Stomach smooth muscle (tissue), 2 donors: ENCODE results near the gene CTNNBL1.

Experiments used
- H3K27ac ChIP-seq: one replicate; pipeline ENCODE4 v1.7.0; 2013; ENCODE audit warnings: mild to moderate bottlenecking, low read length, inconsistent platforms
- H3K27me3 ChIP-seq, 2 donors: one replicate each; pipeline ENCODE4 v1.7.0; 2013; ENCODE audit warnings: low read length in 2 of 2; ENCODE audit not compliant: insufficient read depth in 2 of 2, control insufficient read depth in 1 of 2
- H3K36me3 ChIP-seq, 2 donors: one replicate each; pipeline ENCODE4 v1.7.0; 2013; ENCODE audit warnings: low read length in 2 of 2; ENCODE audit not compliant: control insufficient read depth in 2 of 2, insufficient read depth in 2 of 2
- H3K4me1 ChIP-seq: one replicate; pipeline ENCODE4 v1.7.0; 2013; ENCODE audit warnings: low read length; ENCODE audit not compliant: control insufficient read depth, insufficient read depth
- H3K4me3 ChIP-seq, 2 donors: one replicate each; pipeline ENCODE4 v1.7.0; 2013; ENCODE audit warnings: low read length in 2 of 2
- H3K9ac ChIP-seq, 2 donors: one replicate each; pipeline ENCODE4 v1.7.0; 2013; ENCODE audit warnings: low read length in 2 of 2, mild to moderate bottlenecking in 1 of 2
- H3K9me3 ChIP-seq, 2 donors: one replicate each; pipeline ENCODE4 v1.7.0; 2013; ENCODE audit warnings: low read length in 2 of 2; ENCODE audit not compliant: control insufficient read depth in 2 of 2
- donor health status: healthy.
- donor health status: Pancreatic carcinoma.

CTNNBL1 gene

GRCh38 chr20:37816003-37816402 is 122.2 kb downstream of the CTNNBL1 start:
- H3K27me3 ChIP-seq, result no peaks in the 10 kb centered on the region
- H3K36me3 ChIP-seq, result no peaks in the 10 kb centered on the region
- no peaks in the 10 kb centered on the region for H3K4me1 ChIP-seq
- no peak overlapping the region for H3K27ac ChIP-seq
- no peak overlapping the region for H3K4me3 ChIP-seq
- no peaks in the 10 kb centered on the region for H3K9me3 ChIP-seq
- no peak overlapping the region for H3K9ac ChIP-seq

- Histone ChIP-seq H3K27ac (no peak overlapping the region), H3K9ac (no peak overlapping the region), H3K27me3 (no peaks in the 10 kb centered on the region), H3K4me1 (peaks cover 2% of the 10 kb centered on the region), H3K4me3 (no peak overlapping the region), H3K9me3 (no peaks in the 10 kb centered on the region), H3K36me3 (no peaks in the 10 kb centered on the region)
Observed at GRCh38 chr20:37816726-37817125, 122.9 kb downstream of the CTNNBL1 start.

GRCh38 chr20:37821696-37822095 is 127.9 kb downstream of the CTNNBL1 start:
- no peaks in the 10 kb centered on the region for H3K27me3 ChIP-seq
- no peak overlapping the region for H3K4me3 ChIP-seq
- H3K9ac ChIP-seq, result no peak overlapping the region
- peaks cover 11% of the 10 kb centered on the region for H3K4me1 ChIP-seq
- H3K36me3 ChIP-seq, result peaks cover 0 to 3% of the 10 kb centered on the region in 2 donors
- H3K27ac ChIP-seq, result peak overlapping the region; percentile 60
- no peaks in the 10 kb centered on the region for H3K9me3 ChIP-seq

- Histone ChIP-seq H3K9me3 (no peaks in the 10 kb centered on the region), H3K9ac (peak overlapping the region in 1 of 2 donors; percentile 36), H3K27ac (peak overlapping the region; percentile 60), H3K36me3 (peaks cover 0 to 3% of the 10 kb centered on the region in 2 donors), H3K4me1 (peaks cover 11% of the 10 kb centered on the region), H3K27me3 (no peaks in the 10 kb centered on the region), H3K4me3 (peak overlapping the region; percentile 7 to 40)
Observed at GRCh38 chr20:37822141-37822601, 128.3 kb downstream of the CTNNBL1 start.

GRCh38 chr20:37823296-37823980 is 129.6 kb downstream of the CTNNBL1 start:
- Histone ChIP-seq H3K9ac (no peak overlapping the region), H3K27me3 (no peaks in the 10 kb centered on the region), H3K36me3 (peaks cover 0 to 3% of the 10 kb centered on the region in 2 donors), H3K27ac (no peak overlapping the region), H3K4me1 (peaks cover 11% of the 10 kb centered on the region), H3K9me3 (no peaks in the 10 kb centered on the region), H3K4me3 (no peak overlapping the region)

- Histone ChIP-seq H3K9ac (no peak overlapping the region), H3K27ac (no peak overlapping the region), H3K4me1 (peaks cover 3% of the 10 kb centered on the region), H3K9me3 (no peaks in the 10 kb centered on the region), H3K36me3 (peaks cover 0 to 3% of the 10 kb centered on the region in 2 donors), H3K4me3 (no peak overlapping the region), H3K27me3 (no peaks in the 10 kb centered on the region)
Observed at GRCh38 chr20:37827605-37828004, 133.8 kb downstream of the CTNNBL1 start.

- H3K4me1 ChIP-seq, result peaks cover 1% of the 10 kb centered on the region
- no peak overlapping the region for H3K27ac ChIP-seq
- H3K36me3 ChIP-seq, result peaks cover 0 to 3% of the 10 kb centered on the region in 2 donors
Observed at GRCh38 chr20:37828684-37829083, 134.9 kb downstream of the CTNNBL1 start.

GRCh38 chr20:37829128-37829527 is 135.3 kb downstream of the CTNNBL1 start:
- Histone ChIP-seq H3K4me3 (no peak overlapping the region), H3K27ac (no peak overlapping the region), H3K27me3 (no peaks in the 10 kb centered on the region), H3K9me3 (no peaks in the 10 kb centered on the region), H3K9ac (no peak overlapping the region), H3K4me1 (no peaks in the 10 kb centered on the region), H3K36me3 (peaks cover 0 to 3% of the 10 kb centered on the region in 2 donors)

More at GRCh38 chr20:37828684-37829083, 134.9 kb downstream of the CTNNBL1 start:
- Histone ChIP-seq H3K4me3 (no peak overlapping the region), H3K9me3 (no peaks in the 10 kb centered on the region), H3K27me3 (no peaks in the 10 kb centered on the region), H3K9ac (no peak overlapping the region)

GRCh38 chr20:37833221-37833896 is 139.5 kb downstream of the CTNNBL1 start:
- Histone ChIP-seq H3K9me3 (no peaks in the 10 kb centered on the region), H3K4me1 (no peaks in the 10 kb centered on the region), H3K4me3 (no peak overlapping the region), H3K27me3 (no peaks in the 10 kb centered on the region), H3K27ac (no peak overlapping the region), H3K9ac (no peak overlapping the region), H3K36me3 (no peaks in the 10 kb centered on the region)

- Histone ChIP-seq H3K4me1 (no peaks in the 10 kb centered on the region), H3K27me3 (no peaks in the 10 kb centered on the region), H3K36me3 (peaks cover 4 to 10% of the 10 kb centered on the region in 2 donors), H3K9ac (no peak overlapping the region), H3K27ac (no peak overlapping the region), H3K9me3 (no peaks in the 10 kb centered on the region), H3K4me3 (no peak overlapping the region)
Observed at GRCh38 chr20:37836926-37837325, 143.1 kb downstream of the CTNNBL1 start.

GRCh38 chr20:37837924-37838323 is 144.1 kb downstream of the CTNNBL1 start:
- H3K9me3 ChIP-seq, result no peaks in the 10 kb centered on the region
- no peaks in the 10 kb centered on the region for H3K4me1 ChIP-seq
- no peaks in the 10 kb centered on the region for H3K27me3 ChIP-seq
- no peak overlapping the region for H3K4me3 ChIP-seq
- H3K36me3 ChIP-seq, result peaks cover 13 to 19% of the 10 kb centered on the region in 2 donors
- H3K27ac ChIP-seq, result no peak overlapping the region
- H3K9ac ChIP-seq, result no peak overlapping the region
